SH-SY5Y (cell line): Measurements from ENCODE around the gene SPEM3.

Experiments
- GATA2 ChIP-seq: IDR thresholded peaks from 2 replicates; pipeline ENCODE4 v1.6.1; 2011; ENCODE audit warnings: mild to moderate bottlenecking, low read depth, low read length
- GATA3 ChIP-seq: IDR thresholded peaks from 2 replicates; pipeline ENCODE4 v1.6.1; 2011; ENCODE audit warnings: low read depth, mild to moderate bottlenecking, low read length, moderate library complexity

DNA sequence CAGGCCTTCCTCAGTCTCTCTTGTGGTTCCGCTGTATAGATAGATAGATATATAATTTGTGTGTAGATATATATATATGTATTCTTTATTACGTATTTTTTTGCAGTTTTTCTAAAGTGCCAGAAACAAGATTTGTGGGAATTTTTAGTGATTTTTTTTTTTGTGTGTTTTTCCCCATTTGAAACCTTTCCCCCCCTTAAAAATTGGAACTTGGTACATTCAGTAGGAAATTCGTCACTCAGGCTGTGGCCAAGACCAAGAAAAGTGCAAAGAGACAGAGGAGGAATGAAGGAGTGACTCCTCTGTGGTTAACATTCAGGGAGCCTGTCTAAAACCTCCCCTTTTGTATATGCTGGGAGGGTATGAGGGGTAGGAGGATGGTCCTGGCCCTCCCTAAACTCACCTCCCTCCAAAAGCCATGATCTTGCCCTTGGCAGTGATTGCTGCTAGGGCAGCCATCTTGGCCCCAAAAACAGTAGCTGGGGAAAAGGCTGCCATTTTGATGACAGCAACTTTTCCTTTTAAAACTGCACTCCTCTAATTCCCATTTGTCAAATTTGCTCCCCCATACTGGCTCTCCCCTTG lies 31.4 kb downstream of the SPEM3 start:
- no peak for TF ChIP-seq GATA2
- TF ChIP-seq GATA3: no peak
